Measurements from ENCODE around the gene DNAJC18. TPM values are rescaled to one million over a fixed set of nuclear protein-coding genes. Genes with fewer than 3 reads are reported as not detected.

The DNAJC18 gene
- total RNA-seq, 2 donors from 2014 or later = 7.3 to 11.5 TPM

DNA sequence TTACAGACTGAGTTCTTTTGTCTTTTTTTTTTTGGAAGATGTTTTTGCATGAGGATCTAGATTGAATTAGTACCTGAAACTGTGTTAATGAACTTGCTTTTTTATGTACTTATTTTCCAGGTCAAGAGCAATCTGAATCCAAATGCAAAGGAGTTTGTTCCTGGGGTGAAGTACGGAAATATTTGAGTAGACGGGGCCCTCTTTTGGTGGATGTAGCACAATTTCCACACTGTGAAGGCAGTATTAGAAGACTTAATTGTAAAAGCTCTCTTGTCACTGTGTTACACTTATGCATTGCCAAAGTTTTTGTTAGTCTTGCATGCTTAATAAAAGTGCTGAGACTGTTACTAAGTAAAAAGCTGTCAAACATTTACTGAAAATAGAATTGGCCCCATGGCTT lies 70.7 kb downstream of the DNAJC18 start:
- intact Hi-C loops (cut with DNase I) = no loop called here
- Histone ChIP-seq H3K9me3 (no peaks in the 10 kb centered on the region), H3K36me3 (peaks cover 3 to 15% of the 10 kb centered on the region in 2 donors), H3K27ac (no peak overlapping the region), H3K27me3 (replicated peaks; ENCODE audit: insufficient read depth) (no peaks in the 10 kb centered on the region), H3K4me1 (replicated peaks) (no peaks in the 10 kb centered on the region), H3K4me3 (no peak overlapping the region)
- TF ChIP-seq POLR2AphosphoS5 (IDR thresholded peaks at IDR 0.05) (no peak), POLR2A (IDR thresholded peaks at IDR 0.05) (no peak)
- TF ChIP-seq, protein P1, sequence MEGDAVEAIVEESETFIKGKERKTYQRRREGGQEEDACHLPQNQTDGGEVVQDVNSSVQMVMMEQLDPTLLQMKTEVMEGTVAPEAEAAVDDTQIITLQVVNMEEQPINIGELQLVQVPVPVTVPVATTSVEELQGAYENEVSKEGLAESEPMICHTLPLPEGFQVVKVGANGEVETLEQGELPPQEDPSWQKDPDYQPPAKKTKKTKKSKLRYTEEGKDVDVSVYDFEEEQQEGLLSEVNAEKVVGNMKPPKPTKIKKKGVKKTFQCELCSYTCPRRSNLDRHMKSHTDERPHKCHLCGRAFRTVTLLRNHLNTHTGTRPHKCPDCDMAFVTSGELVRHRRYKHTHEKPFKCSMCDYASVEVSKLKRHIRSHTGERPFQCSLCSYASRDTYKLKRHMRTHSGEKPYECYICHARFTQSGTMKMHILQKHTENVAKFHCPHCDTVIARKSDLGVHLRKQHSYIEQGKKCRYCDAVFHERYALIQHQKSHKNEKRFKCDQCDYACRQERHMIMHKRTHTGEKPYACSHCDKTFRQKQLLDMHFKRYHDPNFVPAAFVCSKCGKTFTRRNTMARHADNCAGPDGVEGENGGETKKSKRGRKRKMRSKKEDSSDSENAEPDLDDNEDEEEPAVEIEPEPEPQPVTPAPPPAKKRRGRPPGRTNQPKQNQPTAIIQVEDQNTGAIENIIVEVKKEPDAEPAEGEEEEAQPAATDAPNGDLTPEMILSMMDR (IDR thresholded peaks at IDR 0.05) = no peak
- 60% methylated on average over 2 of the region's 2 CpGs for WGBS
- DNase-seq (ENCODE audit: low spot score) = no peak

- no peak for TF ChIP-seq POLR2A (IDR thresholded peaks at IDR 0.05)
- TF ChIP-seq, protein P1 (IDR thresholded peaks at IDR 0.05) = no peak
- TF ChIP-seq POLR2AphosphoS5 (IDR thresholded peaks at IDR 0.05) = no peak
- no peaks in the 10 kb centered on the region for H3K27me3 ChIP-seq (replicated peaks; ENCODE audit: insufficient read depth)
- WGBS = 61% methylated on average over 2 of the region's 2 CpGs
- intact Hi-C loops (cut with DNase I) = no loop called here
- no peaks in the 10 kb centered on the region for H3K9me3 ChIP-seq
- H3K27ac ChIP-seq = no peak overlapping the region
- H3K4me3 ChIP-seq = no peak overlapping the region
- H3K4me1 ChIP-seq (replicated peaks) = no peaks in the 10 kb centered on the region
- H3K36me3 ChIP-seq = peaks cover 3 to 15% of the 10 kb centered on the region in 2 donors
- DNase-seq (ENCODE audit: low spot score) = no peak
Observed at GRCh38 chr5:139364466-139364865, 74.9 kb downstream of the DNAJC18 start.

- no peak for DNase-seq (ENCODE audit: low spot score)
- Histone ChIP-seq H3K9me3 (no peaks in the 10 kb centered on the region), H3K27ac (no peak overlapping the region), H3K36me3 (peaks cover 3 to 15% of the 10 kb centered on the region in 2 donors), H3K4me1 (replicated peaks) (no peaks in the 10 kb centered on the region), H3K27me3 (replicated peaks; ENCODE audit: insufficient read depth) (no peaks in the 10 kb centered on the region), H3K4me3 (no peak overlapping the region)
- TF ChIP-seq, protein P1 (IDR thresholded peaks at IDR 0.05) = no peak
- TF ChIP-seq POLR2AphosphoS5 (IDR thresholded peaks at IDR 0.05) (no peak), POLR2A (IDR thresholded peaks at IDR 0.05) (no peak)
- intact Hi-C loops (cut with DNase I) = no loop called here
- WGBS = 59% methylated on average over 2 of the region's 2 CpGs
Observed at GRCh38 chr5:139363937-139364336, 75.4 kb downstream of the DNAJC18 start.

DNA sequence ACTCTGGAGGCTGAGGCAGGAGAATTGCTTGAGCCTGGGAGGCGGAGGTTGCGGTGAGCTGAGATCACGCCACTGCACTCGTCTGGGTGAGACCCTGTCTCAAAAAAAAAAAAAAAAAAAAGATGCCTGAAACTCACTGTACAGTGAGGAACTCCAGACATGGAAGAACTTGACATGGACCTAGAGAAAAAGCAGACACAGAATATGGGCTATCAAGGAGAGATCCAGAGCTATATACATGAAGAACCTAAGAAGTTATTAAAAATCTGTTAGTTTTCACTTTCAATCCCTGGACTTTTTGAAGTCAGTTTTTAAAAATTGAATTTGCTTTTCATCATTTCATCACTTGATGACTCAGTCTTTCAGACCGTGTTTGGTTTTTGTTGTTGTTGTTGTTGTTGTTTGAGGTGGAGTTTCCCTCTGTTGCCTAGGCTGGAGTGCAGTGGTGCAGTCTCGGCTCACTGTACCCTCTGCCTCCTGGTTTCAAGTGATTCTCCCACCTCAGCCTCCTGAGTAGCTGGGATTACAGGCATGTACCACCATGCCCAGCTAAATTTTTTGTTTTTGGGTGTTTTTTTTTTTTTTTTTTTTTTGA lies 77.4 kb downstream of the DNAJC18 start:
- peaks cover 3 to 15% of the 10 kb centered on the region in 2 donors for H3K36me3 ChIP-seq
- 82% methylated on average over 6 of the region's 6 CpGs for WGBS
- intact Hi-C loops (cut with DNase I) = no loop called here
- no peak overlapping the region for H3K4me3 ChIP-seq
- TF ChIP-seq POLR2A (IDR thresholded peaks at IDR 0.05) (no peak), POLR2AphosphoS5 (IDR thresholded peaks at IDR 0.05) (no peak)
- no peaks in the 10 kb centered on the region for H3K27me3 ChIP-seq (replicated peaks; ENCODE audit: insufficient read depth)
- H3K9me3 ChIP-seq = no peaks in the 10 kb centered on the region
- DNase-seq (ENCODE audit: low spot score) = no peak
- H3K27ac ChIP-seq = no peak overlapping the region
- no peaks in the 10 kb centered on the region for H3K4me1 ChIP-seq (replicated peaks)

GRCh38 chr5:139360384-139360783 lies 78.9 kb downstream of the DNAJC18 start:
- WGBS = 99% methylated on average over 4 of the region's 4 CpGs
- no peak for TF ChIP-seq POLR2A (IDR thresholded peaks at IDR 0.05)
- TF ChIP-seq POLR2AphosphoS5 (IDR thresholded peaks at IDR 0.05) = no peak
- TF ChIP-seq, protein P1 (IDR thresholded peaks at IDR 0.05) = no peak
- no peaks in the 10 kb centered on the region for H3K4me1 ChIP-seq (replicated peaks)
- peaks cover 0 to 2% of the 10 kb centered on the region in 2 donors for H3K36me3 ChIP-seq
- no peak overlapping the region for H3K4me3 ChIP-seq
- intact Hi-C loops (cut with DNase I) = no loop called here
- no peak overlapping the region for H3K27ac ChIP-seq
- H3K9me3 ChIP-seq = no peaks in the 10 kb centered on the region
- no peaks in the 10 kb centered on the region for H3K27me3 ChIP-seq (replicated peaks; ENCODE audit: insufficient read depth)
- no peak for DNase-seq (ENCODE audit: low spot score)

Small RNA genes within 50 kb of the gene (small RNA-seq; reads per million reads assigned to genes)
- gene RNU5B-4P = 0 reads per million in 2 donors

Other genes starting within 250 kb of the DNAJC18 start
- 10 to 100 TPM; 69.9 to 75.6 TPM for gene SIL1, start 241.2 kb downstream of the DNAJC18 start, total RNA-seq
- gene MATR3, start 145.8 kb downstream of the DNAJC18 start, total RNA-seq = 100 to 1,000 TPM; 192 to 207 TPM
- gene PAIP2, start 97.7 kb downstream of the DNAJC18 start, total RNA-seq = 100 to 1,000 TPM; 105 to 119 TPM
- 10 to 100 TPM; 11.5 to 26.3 TPM for gene SLC23A1, start 56.2 kb downstream of the DNAJC18 start, total RNA-seq
- gene MZB1, start 49.6 kb downstream of the DNAJC18 start, total RNA-seq = 1 to 10 TPM; 2.7 to 4.3 TPM
- 1 to 10 TPM; 2.4 TPM for gene PROB1, start 44.4 kb downstream of the DNAJC18 start, total RNA-seq
- 10 to 100 TPM in 1 of 2 donors, 1 to 10 TPM in 1; 4.4 to 27.3 TPM for gene SPATA24, start 35.4 kb downstream of the DNAJC18 start, total RNA-seq
- 1 to 10 TPM; 5.3 to 6.7 TPM for gene ECSCR, start 23.2 kb upstream of the DNAJC18 start, total RNA-seq
- not detected for gene SMIM33, start 31.5 kb upstream of the DNAJC18 start, total RNA-seq
- 10 to 100 TPM; 33.8 to 59.1 TPM for gene STING1, start 43.2 kb upstream of the DNAJC18 start, total RNA-seq
- gene UBE2D2, start 121.8 kb upstream of the DNAJC18 start, total RNA-seq = 10 to 100 TPM; 90.3 to 96.3 TPM
- 10 to 100 TPM; 47.4 to 47.7 TPM for gene CXXC5, start 208.8 kb upstream of the DNAJC18 start, total RNA-seq